Breast epithelium (tissue), 3 donors: ENCODE results near the gene G6PC1.

ENCODE experiments used
- CTCF ChIP-seq, 3 donors: fragments of 450-650 bp; IDR thresholded peaks; one replicate each; pipeline ENCODE4 v1.5.1; 2016 to 2017; ENCODE audit warnings: antibody characterized with exemption in 3 of 3, mild to moderate bottlenecking in 3 of 3, moderate library complexity in 3 of 3
- POLR2A ChIP-seq: fragments of 450-650 bp; IDR thresholded peaks from one replicate; pipeline ENCODE4 v1.6.1; 2016; ENCODE audit warnings: antibody characterized with exemption, mild to moderate bottlenecking, moderate library complexity

- no peak for TF ChIP-seq POLR2A
- TF ChIP-seq CTCF (IDR thresholded peaks at IDR 0.05) = no peak
These were observed 28.9 kb downstream of the G6PC1 start for GRCh38 chr17:42929497-42929844.
